Measurements from ENCODE around the gene OSBPL5. TPM values are rescaled to one million over a fixed set of nuclear protein-coding genes. Genes with fewer than 3 reads are reported as not detected.

OSBPL5 gene
- total and polyA plus RNA-seq, 4 experiments from 2014 or later = 0.75 to 5.2 (median 2.9) TPM

GRCh38 chr11:3182462-3182852 is 17.3 kb upstream of the OSBPL5 start:
- no peaks in the 10 kb centered on the region for H3K9me3 ChIP-seq (ENCODE audit: control insufficient read depth in 1 of 2, low read length in 2 of 2)
- Mint-ChIP-seq H3K27ac (no peak overlapping the region), H3K27me3 (peaks cover 2 to 3% of the 10 kb centered on the region in 2 donors), H3K4me1 (no peaks in the 10 kb centered on the region), H3K9me3 (peaks cover 0 to 2% (median 0%) of the 10 kb centered on the region in 8 donors), H3K36me3 (no peaks in the 10 kb centered on the region), H3K4me3 (no peak overlapping the region)
- no peaks in the 10 kb centered on the region for H3K36me3 ChIP-seq (ENCODE audit: insufficient read depth, low read length)
- intact Hi-C loops (cut with micrococcal nuclease) = no loop called here
- H3K4me1 ChIP-seq (ENCODE audit: insufficient read depth, low read length) = no peaks in the 10 kb centered on the region
- ChIA-PET CTCF (ENCODE audit: partially characterized antibody) (no interaction called here), POLR2A (ENCODE audit: partially characterized antibody) (no interaction called here)
- H3K27me3 ChIP-seq (ENCODE audit: insufficient read depth, low read length) = no peaks in the 10 kb centered on the region
- no peak overlapping the region for H3K27ac ChIP-seq (ENCODE audit: low read depth, low read length)
- no peak for DNase-seq
- no peak overlapping the region for H3K4me3 ChIP-seq (ENCODE audit: low read length in 2 of 2)

- no peak overlapping the region for H3K4me3 Mint-ChIP-seq
- CTCF ChIA-PET (ENCODE audit: partially characterized antibody) = no interaction called here
- H3K9me3 Mint-ChIP-seq = peaks cover 0 to 7% (median under 1%) of the 10 kb centered on the region in 8 donors
These were observed 16.8 kb upstream of the OSBPL5 start for GRCh38 chr11:3181725-3182461.

GRCh38 chr11:3180869-3181268 is 15.8 kb upstream of the OSBPL5 start:
- DNase-seq = no peak
- H3K4me1 Mint-ChIP-seq = no peaks in the 10 kb centered on the region
- ChIA-PET CTCF (ENCODE audit: partially characterized antibody) (interaction anchor here (0.6 kb wide), 1 partner anchor 1342 kb away, joined by 4 read pairs; the partner anchor contains the start of gene TNNI2), POLR2A (ENCODE audit: partially characterized antibody) (no interaction called here)
- no peaks in the 10 kb centered on the region for H3K4me1 ChIP-seq (ENCODE audit: insufficient read depth, low read length)
- H3K4me3 Mint-ChIP-seq = no peak overlapping the region
- H3K4me3 ChIP-seq (ENCODE audit: low read length in 2 of 2) = no peak overlapping the region
- H3K27ac ChIP-seq (ENCODE audit: low read depth, low read length) = no peak overlapping the region
- H3K36me3 Mint-ChIP-seq = peaks cover 0 to 2% of the 10 kb centered on the region in 2 donors
- no peak overlapping the region for H3K27ac Mint-ChIP-seq
- peaks cover 3 to 6% of the 10 kb centered on the region in 2 donors for H3K27me3 Mint-ChIP-seq
- H3K27me3 ChIP-seq (ENCODE audit: insufficient read depth, low read length) = no peaks in the 10 kb centered on the region
- intact Hi-C loops (cut with micrococcal nuclease) = no loop called here
- no peaks in the 10 kb centered on the region for H3K9me3 ChIP-seq (ENCODE audit: control insufficient read depth in 1 of 2, low read length in 2 of 2)
- H3K9me3 Mint-ChIP-seq = peaks cover 0 to 17% (median 9%) of the 10 kb centered on the region in 8 donors
- no peaks in the 10 kb centered on the region for H3K36me3 ChIP-seq (ENCODE audit: insufficient read depth, low read length)

More at GRCh38 chr11:3181725-3182461, 16.8 kb upstream of the OSBPL5 start:
- Histone ChIP-seq H3K27me3 (ENCODE audit: insufficient read depth, low read length) (no peaks in the 10 kb centered on the region), H3K9me3 (ENCODE audit: control insufficient read depth in 1 of 2, low read length in 2 of 2) (no peaks in the 10 kb centered on the region), H3K4me3 (ENCODE audit: low read length in 2 of 2) (no peak overlapping the region), H3K4me1 (ENCODE audit: insufficient read depth, low read length) (no peaks in the 10 kb centered on the region), H3K36me3 (ENCODE audit: insufficient read depth, low read length) (no peaks in the 10 kb centered on the region), H3K27ac (ENCODE audit: low read depth, low read length) (no peak overlapping the region)
- intact Hi-C loops (cut with micrococcal nuclease) = no loop called here
- POLR2A ChIA-PET (ENCODE audit: partially characterized antibody) = no interaction called here
- no peak overlapping the region for H3K27ac Mint-ChIP-seq
- H3K36me3 Mint-ChIP-seq = no peaks in the 10 kb centered on the region
- no peak for DNase-seq
- no peaks in the 10 kb centered on the region for H3K4me1 Mint-ChIP-seq
- H3K27me3 Mint-ChIP-seq = peaks cover 2 to 4% of the 10 kb centered on the region in 2 donors

GRCh38 chr11:3178349-3178748 is 13.2 kb upstream of the OSBPL5 start:
- Histone ChIP-seq H3K27ac (ENCODE audit: low read depth, low read length) (no peak overlapping the region), H3K4me3 (ENCODE audit: low read length in 2 of 2) (no peak overlapping the region), H3K36me3 (ENCODE audit: insufficient read depth, low read length) (no peaks in the 10 kb centered on the region), H3K9me3 (ENCODE audit: control insufficient read depth in 1 of 2, low read length in 2 of 2) (no peaks in the 10 kb centered on the region), H3K4me1 (ENCODE audit: insufficient read depth, low read length) (no peaks in the 10 kb centered on the region), H3K27me3 (ENCODE audit: insufficient read depth, low read length) (no peaks in the 10 kb centered on the region)
- intact Hi-C loops (cut with micrococcal nuclease) = no loop called here
- Mint-ChIP-seq H3K27ac (no peak overlapping the region), H3K4me1 (no peaks in the 10 kb centered on the region), H3K36me3 (peaks cover 3 to 4% of the 10 kb centered on the region in 2 donors), H3K4me3 (no peak overlapping the region), H3K9me3 (peaks cover 0 to 22% (median 15%) of the 10 kb centered on the region in 8 donors), H3K27me3 (peaks cover 5 to 8% of the 10 kb centered on the region in 2 donors)
- CTCF ChIA-PET (ENCODE audit: partially characterized antibody) = no interaction called here
- POLR2A ChIA-PET (ENCODE audit: partially characterized antibody) = no interaction called here
- no peak for DNase-seq

GRCh38 chr11:3177931-3178330 is 12.8 kb upstream of the OSBPL5 start:
- Mint-ChIP-seq H3K36me3 (peaks cover 3 to 4% of the 10 kb centered on the region in 2 donors), H3K27ac (no peak overlapping the region), H3K4me3 (no peak overlapping the region), H3K9me3 (peaks cover 0 to 22% (median 15%) of the 10 kb centered on the region in 8 donors), H3K27me3 (peaks cover 5 to 8% of the 10 kb centered on the region in 2 donors), H3K4me1 (no peaks in the 10 kb centered on the region)
- no peak overlapping the region for H3K4me3 ChIP-seq (ENCODE audit: low read length in 2 of 2)
- no peak overlapping the region for H3K27ac ChIP-seq (ENCODE audit: low read depth, low read length)
- ChIA-PET CTCF (ENCODE audit: partially characterized antibody) (no interaction called here), POLR2A (ENCODE audit: partially characterized antibody) (no interaction called here)
- H3K36me3 ChIP-seq (ENCODE audit: insufficient read depth, low read length) = no peaks in the 10 kb centered on the region
- H3K4me1 ChIP-seq (ENCODE audit: insufficient read depth, low read length) = no peaks in the 10 kb centered on the region
- no peaks in the 10 kb centered on the region for H3K27me3 ChIP-seq (ENCODE audit: insufficient read depth, low read length)
- no peaks in the 10 kb centered on the region for H3K9me3 ChIP-seq (ENCODE audit: control insufficient read depth in 1 of 2, low read length in 2 of 2)
- intact Hi-C loops (cut with micrococcal nuclease) = no loop called here
- DNase-seq = no peak

- Histone ChIP-seq H3K27ac (ENCODE audit: low read depth, low read length) (no peak overlapping the region), H3K36me3 (ENCODE audit: insufficient read depth, low read length) (no peaks in the 10 kb centered on the region), H3K4me1 (ENCODE audit: insufficient read depth, low read length) (no peaks in the 10 kb centered on the region), H3K27me3 (ENCODE audit: insufficient read depth, low read length) (no peaks in the 10 kb centered on the region), H3K4me3 (ENCODE audit: low read length in 2 of 2) (no peak overlapping the region), H3K9me3 (ENCODE audit: control insufficient read depth in 1 of 2, low read length in 2 of 2) (no peaks in the 10 kb centered on the region)
- ChIA-PET CTCF (ENCODE audit: partially characterized antibody) (no interaction called here), POLR2A (ENCODE audit: partially characterized antibody) (no interaction called here)
- no peak overlapping the region for H3K4me3 Mint-ChIP-seq
- no peak overlapping the region for H3K27ac Mint-ChIP-seq
- H3K27me3 Mint-ChIP-seq = peaks cover 12 to 13% of the 10 kb centered on the region in 2 donors
- intact Hi-C loops (cut with micrococcal nuclease) = no loop called here
- no peaks in the 10 kb centered on the region for H3K4me1 Mint-ChIP-seq
- peaks cover 0 to 22% (median 15%) of the 10 kb centered on the region in 8 donors for H3K9me3 Mint-ChIP-seq
- peaks cover 3 to 4% of the 10 kb centered on the region in 2 donors for H3K36me3 Mint-ChIP-seq
- DNase-seq = no peak
These were observed 11.4 kb upstream of the OSBPL5 start for GRCh38 chr11:3176487-3176886.

GRCh38 chr11:3175194-3175593 is 10.1 kb upstream of the OSBPL5 start:
- Mint-ChIP-seq H3K9me3 (peaks cover 0 to 22% (median 15%) of the 10 kb centered on the region in 8 donors), H3K27ac (no peak overlapping the region), H3K27me3 (peaks cover 13% of the 10 kb centered on the region in 2 donors), H3K4me3 (no peak overlapping the region), H3K36me3 (peaks cover 3 to 4% of the 10 kb centered on the region in 2 donors), H3K4me1 (no peaks in the 10 kb centered on the region)
- DNase-seq = no peak
- Histone ChIP-seq H3K4me3 (ENCODE audit: low read length in 2 of 2) (no peak overlapping the region), H3K4me1 (ENCODE audit: insufficient read depth, low read length) (no peaks in the 10 kb centered on the region), H3K27ac (ENCODE audit: low read depth, low read length) (no peak overlapping the region), H3K36me3 (ENCODE audit: insufficient read depth, low read length) (no peaks in the 10 kb centered on the region), H3K27me3 (ENCODE audit: insufficient read depth, low read length) (no peaks in the 10 kb centered on the region), H3K9me3 (ENCODE audit: control insufficient read depth in 1 of 2, low read length in 2 of 2) (no peaks in the 10 kb centered on the region)
- ChIA-PET POLR2A (ENCODE audit: partially characterized antibody) (no interaction called here), CTCF (ENCODE audit: partially characterized antibody) (no interaction called here)
- intact Hi-C loops (cut with micrococcal nuclease) = no loop called here
